ENCODE results near the gene ADGRL3.

- TF ChIP-seq POLR2A (IDR thresholded peaks at IDR 0.05; ENCODE audit: low read length) (no peak), GATA1 (IDR thresholded peaks at IDR 0.05; ENCODE audit: low read depth, low read length) (no peak)
Observed at GRCh38 chr4:61727286-61727685, 527.2 kb downstream of the ADGRL3 start.

Data from erythroblast (primary cell).